ENCODE measurements around the gene NPAS3.

Gene NPAS3

GRCh38 chr14:33541171-33541570 lies 602.5 kb downstream of the NPAS3 start:
- no peak overlapping the region for H3K27ac ChIP-seq (ENCODE audit: low read depth, low read length)
- H3K9ac ChIP-seq (ENCODE audit: low read depth, low read length) = no peak overlapping the region
- no peaks in the 10 kb centered on the region for H3K9me3 ChIP-seq (ENCODE audit: insufficient read depth, low read depth, low read length)
- WGBS = 96% methylated on average over 2 of the region's 2 CpGs
- no peak overlapping the region for H3K4me3 ChIP-seq (ENCODE audit: low read length)
- no peaks in the 10 kb centered on the region for H3K36me3 ChIP-seq (ENCODE audit: insufficient read depth, low read length)
- H3K4me1 ChIP-seq (ENCODE audit: insufficient read depth, low read length) = peaks cover 4% of the 10 kb centered on the region; the same call in 1 of the 2 replicates
- H3K27me3 ChIP-seq (ENCODE audit: insufficient read depth, low read length) = no peaks in the 10 kb centered on the region

GRCh38 chr14:33542338-33543287 lies 603.9 kb downstream of the NPAS3 start:
- Histone ChIP-seq H3K4me1 (ENCODE audit: insufficient read depth, low read length) (peaks cover 4% of the 10 kb centered on the region; the same call in 1 of the 2 replicates), H3K4me3 (ENCODE audit: low read length) (no peak overlapping the region), H3K36me3 (ENCODE audit: insufficient read depth, low read length) (no peaks in the 10 kb centered on the region), H3K9ac (ENCODE audit: low read depth, low read length) (no peak overlapping the region), H3K27ac (ENCODE audit: low read depth, low read length) (no peak overlapping the region), H3K9me3 (ENCODE audit: insufficient read depth, low read depth, low read length) (no peaks in the 10 kb centered on the region), H3K27me3 (ENCODE audit: insufficient read depth, low read length) (no peaks in the 10 kb centered on the region)
- WGBS = 88% methylated on average over 11 of the region's 11 CpGs

- Histone ChIP-seq H3K9me3 (ENCODE audit: insufficient read depth, low read depth, low read length) (no peaks in the 10 kb centered on the region), H3K4me3 (ENCODE audit: low read length) (no peak overlapping the region), H3K27ac (ENCODE audit: low read depth, low read length) (no peak overlapping the region), H3K27me3 (ENCODE audit: insufficient read depth, low read length) (no peaks in the 10 kb centered on the region), H3K36me3 (ENCODE audit: insufficient read depth, low read length) (no peaks in the 10 kb centered on the region), H3K4me1 (ENCODE audit: insufficient read depth, low read length) (no peaks in the 10 kb centered on the region), H3K9ac (ENCODE audit: low read depth, low read length) (no peak overlapping the region)
- WGBS = 94% methylated on average over 2 of the region's 2 CpGs
Observed at GRCh38 chr14:33545696-33546095, 607.0 kb downstream of the NPAS3 start.

GRCh38 chr14:33548606-33549005 lies 609.9 kb downstream of the NPAS3 start:
- Histone ChIP-seq H3K9ac (ENCODE audit: low read depth, low read length) (no peak overlapping the region), H3K4me3 (ENCODE audit: low read length) (no peak overlapping the region), H3K36me3 (ENCODE audit: insufficient read depth, low read length) (no peaks in the 10 kb centered on the region), H3K27me3 (ENCODE audit: insufficient read depth, low read length) (no peaks in the 10 kb centered on the region), H3K9me3 (ENCODE audit: insufficient read depth, low read depth, low read length) (no peaks in the 10 kb centered on the region), H3K4me1 (ENCODE audit: insufficient read depth, low read length) (peaks cover 24% of the 10 kb centered on the region), H3K27ac (ENCODE audit: low read depth, low read length) (no peak overlapping the region)
- no CpG with 5 or more reads among the region's 1 CpG for WGBS

- Histone ChIP-seq H3K36me3 (ENCODE audit: insufficient read depth, low read length) (no peaks in the 10 kb centered on the region), H3K27ac (ENCODE audit: low read depth, low read length) (peak overlapping the region; percentile 48; the same call in 1 of the 2 replicates), H3K9me3 (ENCODE audit: insufficient read depth, low read depth, low read length) (no peaks in the 10 kb centered on the region), H3K4me1 (ENCODE audit: insufficient read depth, low read length) (peaks cover 24% of the 10 kb centered on the region), H3K9ac (ENCODE audit: low read depth, low read length) (no peak overlapping the region), H3K27me3 (ENCODE audit: insufficient read depth, low read length) (no peaks in the 10 kb centered on the region), H3K4me3 (ENCODE audit: low read length) (no peak overlapping the region)
- 21% methylated on average over 3 of the region's 3 CpGs for WGBS
Observed at GRCh38 chr14:33551963-33552362, 613.3 kb downstream of the NPAS3 start.

- Histone ChIP-seq H3K9ac (ENCODE audit: low read depth, low read length) (no peak overlapping the region), H3K27me3 (ENCODE audit: insufficient read depth, low read length) (no peaks in the 10 kb centered on the region), H3K27ac (ENCODE audit: low read depth, low read length) (no peak overlapping the region), H3K36me3 (ENCODE audit: insufficient read depth, low read length) (no peaks in the 10 kb centered on the region), H3K9me3 (ENCODE audit: insufficient read depth, low read depth, low read length) (no peaks in the 10 kb centered on the region), H3K4me1 (ENCODE audit: insufficient read depth, low read length) (peaks cover 24% of the 10 kb centered on the region), H3K4me3 (ENCODE audit: low read length) (no peak overlapping the region)
- 96% methylated on average over 6 of the region's 6 CpGs for WGBS
Observed at GRCh38 chr14:33553706-33554278, 615.1 kb downstream of the NPAS3 start.

- H3K27ac ChIP-seq (ENCODE audit: low read depth, low read length) = no peak overlapping the region
- 92% methylated on average over 2 of the region's 2 CpGs for WGBS
- no peak overlapping the region for H3K9ac ChIP-seq (ENCODE audit: low read depth, low read length)
- H3K4me3 ChIP-seq (ENCODE audit: low read length) = no peak overlapping the region
- no peaks in the 10 kb centered on the region for H3K9me3 ChIP-seq (ENCODE audit: insufficient read depth, low read depth, low read length)
- no peaks in the 10 kb centered on the region for H3K27me3 ChIP-seq (ENCODE audit: insufficient read depth, low read length)
- H3K4me1 ChIP-seq (ENCODE audit: insufficient read depth, low read length) = peaks cover 24% of the 10 kb centered on the region
- H3K36me3 ChIP-seq (ENCODE audit: insufficient read depth, low read length) = no peaks in the 10 kb centered on the region
Observed at GRCh38 chr14:33554988-33555387, 616.3 kb downstream of the NPAS3 start.

GRCh38 chr14:33555710-33556350 lies 617.2 kb downstream of the NPAS3 start:
- no peaks in the 10 kb centered on the region for H3K36me3 ChIP-seq (ENCODE audit: insufficient read depth, low read length)
- no peaks in the 10 kb centered on the region for H3K9me3 ChIP-seq (ENCODE audit: insufficient read depth, low read depth, low read length)
- H3K9ac ChIP-seq (ENCODE audit: low read depth, low read length) = no peak overlapping the region
- WGBS = 95% methylated on average over 5 of the region's 5 CpGs
- peaks cover 24% of the 10 kb centered on the region for H3K4me1 ChIP-seq (ENCODE audit: insufficient read depth, low read length)
- H3K27me3 ChIP-seq (ENCODE audit: insufficient read depth, low read length) = no peaks in the 10 kb centered on the region
- no peak overlapping the region for H3K4me3 ChIP-seq (ENCODE audit: low read length)
- no peak overlapping the region for H3K27ac ChIP-seq (ENCODE audit: low read depth, low read length)

- Histone ChIP-seq H3K9ac (ENCODE audit: low read depth, low read length) (no peak overlapping the region), H3K27me3 (ENCODE audit: insufficient read depth, low read length) (no peaks in the 10 kb centered on the region), H3K27ac (ENCODE audit: low read depth, low read length) (no peak overlapping the region), H3K9me3 (ENCODE audit: insufficient read depth, low read depth, low read length) (no peaks in the 10 kb centered on the region), H3K4me3 (ENCODE audit: low read length) (no peak overlapping the region), H3K36me3 (ENCODE audit: insufficient read depth, low read length) (no peaks in the 10 kb centered on the region), H3K4me1 (ENCODE audit: insufficient read depth, low read length) (peaks cover 20% of the 10 kb centered on the region)
- 97% methylated on average over 2 of the region's 2 CpGs for WGBS
Observed at GRCh38 chr14:33556382-33557121, 617.9 kb downstream of the NPAS3 start.

GRCh38 chr14:33560718-33561431 lies 622.2 kb downstream of the NPAS3 start:
- Histone ChIP-seq H3K27me3 (ENCODE audit: insufficient read depth, low read length) (no peaks in the 10 kb centered on the region), H3K27ac (ENCODE audit: low read depth, low read length) (no peak overlapping the region), H3K9me3 (ENCODE audit: insufficient read depth, low read depth, low read length) (no peaks in the 10 kb centered on the region), H3K9ac (ENCODE audit: low read depth, low read length) (no peak overlapping the region), H3K36me3 (ENCODE audit: insufficient read depth, low read length) (no peaks in the 10 kb centered on the region), H3K4me1 (ENCODE audit: insufficient read depth, low read length) (peaks cover 14% of the 10 kb centered on the region), H3K4me3 (ENCODE audit: low read length) (no peak overlapping the region)
- 95% methylated on average over 7 of the region's 7 CpGs for WGBS

All from HUES64 (cell line).